ENCODE results near the gene CD274.

GRCh38 chr9:5479994-5480694 is 29.8 kb downstream of the CD274 start:
- TF ChIP-seq EZH2phosphoT487 (IDR thresholded peaks at IDR 0.05; ENCODE audit: unreplicated experiment) (no peak), EZH2 (IDR thresholded peaks at IDR 0.05; ENCODE audit: low read depth, unreplicated experiment) (no peak), CTCF (conservative IDR thresholded peaks at IDR 0.05; ENCODE audit: low read depth in 2 of 2) (no peak)
